Measurements from ENCODE around the gene TRIM56. TPM values are rescaled to one million over a fixed set of nuclear protein-coding genes. Genes with fewer than 3 reads are reported as not detected.
A peak's percentile ranks its signal among the peaks of the same experiment; 100 is the strongest.

TRIM56 gene
- total and polyA plus RNA-seq, 2 of the 13 experiments (the other 11 are each of a cell fraction or from before 2014, with no cell fraction given): 3.2 to 7.1 TPM

GRCh38 chr7:101058355-101058754 is 26.9 kb upstream of the TRIM56 start (continued):
- TF ChIP-seq TBP (CRISPR knock-in tag; IDR thresholded peaks at IDR 0.05) (no peak), POGK (CRISPR knock-in tag; conservative IDR thresholded peaks at IDR 0.05) (no peak), ZNF296 (CRISPR knock-in tag; conservative IDR thresholded peaks at IDR 0.05) (0 out of 2 replicates have a peak, but pooled peaks have one; percentile 55), ZMYM3 (CRISPR knock-in tag; IDR thresholded peaks at IDR 0.05) (no peak), ZNF7 (CRISPR knock-in tag; IDR thresholded peaks at IDR 0.05) (peak; percentile 52; the same call in 1 of the 2 replicates), DMAP1 (CRISPR knock-in tag; IDR thresholded peaks at IDR 0.05) (no peak), ZNF607 (CRISPR knock-in tag; IDR thresholded peaks at IDR 0.05; ENCODE audit: borderline replicate concordance) (0 out of 2 replicates have a peak, but pooled peaks have one; percentile 53), ZNF468 (CRISPR knock-in tag; IDR thresholded peaks at IDR 0.05) (no peak), ELF3 (CRISPR knock-in tag; IDR thresholded peaks at IDR 0.05) (peak; percentile 83), TARDBP (CRISPR knock-in tag; IDR thresholded peaks at IDR 0.05) (no peak), NRL (CRISPR knock-in tag; IDR thresholded peaks at IDR 0.05; ENCODE audit: borderline replicate concordance) (no peak), ZNF17 (CRISPR knock-in tag; IDR thresholded peaks at IDR 0.05) (no peak), RARA (CRISPR knock-in tag; IDR thresholded peaks at IDR 0.05) (peak; percentile 76), ZNF839 (CRISPR knock-in tag; IDR thresholded peaks at IDR 0.05; ENCODE audit: borderline replicate concordance) (no peak), ZBTB46 (CRISPR knock-in tag; IDR thresholded peaks at IDR 0.05; ENCODE audit: borderline replicate concordance) (no peak), ZNF350 (CRISPR knock-in tag; IDR thresholded peaks at IDR 0.05; ENCODE audit: borderline replicate concordance, low read depth) (no peak), ZNF574 (CRISPR knock-in tag; IDR thresholded peaks at IDR 0.05) (peak; percentile 72), HMG20B (CRISPR knock-in tag; conservative IDR thresholded peaks at IDR 0.05) (peak; percentile 77), ZNF331 (CRISPR knock-in tag; IDR thresholded peaks at IDR 0.05) (peak; percentile 87), ZC3H13 (CRISPR knock-in tag; IDR thresholded peaks at IDR 0.05) (no peak; the same call in 1 of the 2 replicates), HNF4G (IDR thresholded peaks at IDR 0.05; ENCODE audit: borderline replicate concordance, low read depth, low read length) (no peak), HNF4G (CRISPR knock-in tag; IDR thresholded peaks at IDR 0.05; ENCODE audit: borderline replicate concordance, low read depth) (no peak), SIX4 (CRISPR knock-in tag; IDR thresholded peaks at IDR 0.05) (peak; percentile 80), NFKBIZ (CRISPR knock-in tag; IDR thresholded peaks at IDR 0.05) (peak; percentile 73; the same call in 1 of the 2 replicates), FOXK1 (CRISPR knock-in tag; IDR thresholded peaks at IDR 0.05; ENCODE audit: borderline replicate concordance, low read depth) (peak; percentile 90; the same call in 1 of the 2 replicates), RELA (CRISPR knock-in tag; IDR thresholded peaks at IDR 0.05) (no peak)
